PC-9 (cell line): Measurements from ENCODE around the gene TMCO4. TPM values are rescaled to one million over a fixed set of nuclear protein-coding genes. Genes with fewer than 3 reads are reported as not detected.

Source experiments
- BruUV-seq: library from RNA; stranded (reverse); fragments of 400-500 nt; replicated peaks from 2 replicates; lab custom pipeline; 2021; lab: Mats Ljungman, UMichigan
- CTCF ChIA-PET: fragments of 300-600 bp; sonication (Branson Sonifier 250); formaldehyde crosslinking; loops from one replicate; lab custom pipeline; 2022; ENCODE audit warnings: antibody characterized with exemption; lab: Charles Lee
- POLR2A ChIA-PET: fragments of 300-600 bp; sonication (Branson Sonifier 250); formaldehyde crosslinking; loops from one replicate; lab custom pipeline; 2022; ENCODE audit warnings: antibody characterized with exemption; ENCODE audit not compliant: unreplicated experiment; lab: Charles Lee
- DNase-seq, 2 experiments: peaks; one replicate each; pipeline versions ENCODE4 v3.0.0 to v3.0.0-alpha.2; 2015 to 2022; ENCODE audit warnings: mixed read lengths in 1 of 2
- H2AFZ ChIP-seq: fragments of 200-600 bp; sonication (generic); 2 replicates; pipeline ENCODE4 v1.8.1; 2017; ENCODE audit warnings: antibody characterized with exemption
- H3F3A ChIP-seq: fragments of 200-600 bp; sonication (generic); 2 replicates; pipeline ENCODE4 v1.8.1; 2017; ENCODE audit warnings: antibody characterized with exemption, mild to moderate bottlenecking, low read depth; ENCODE audit not compliant: insufficient read depth
- H3K27ac ChIP-seq: fragments of 200-600 bp; sonication (generic); 2 replicates; pipeline ENCODE4 v1.6.1; 2016; ENCODE audit warnings: mixed run types
- H3K27me3 ChIP-seq: fragments of 200-600 bp; sonication (generic); 2 replicates; pipeline ENCODE4 v1.6.1; 2016; ENCODE audit warnings: low read depth, mixed run types; ENCODE audit not compliant: insufficient read depth
- H3K36me3 ChIP-seq: fragments of 200-600 bp; sonication (generic); 2 replicates; pipeline ENCODE4 v1.6.1; 2016; ENCODE audit warnings: low read depth, mixed run types
- H3K4me1 ChIP-seq: fragments of 200-600 bp; sonication (generic); replicated peaks from 2 replicates; pipeline ENCODE4 v1.6.1; 2016; ENCODE audit warnings: mixed run types; ENCODE audit not compliant: insufficient read depth
- H3K4me2 ChIP-seq: fragments of 200-600 bp; sonication (generic); 2 replicates; pipeline ENCODE4 v1.6.1; 2017; ENCODE audit warnings: mixed run types
- H3K4me3 ChIP-seq: fragments of 200-600 bp; sonication (generic); 2 replicates; pipeline ENCODE4 v1.6.1; 2016; ENCODE audit warnings: mixed run types
- H3K79me2 ChIP-seq: fragments of 200-600 bp; sonication (generic); 2 replicates; pipeline ENCODE4 v1.6.1; 2017; ENCODE audit warnings: low read depth, mixed run types
- H3K9me2 ChIP-seq: fragments of 200-600 bp; sonication (generic); 2 replicates; pipeline ENCODE4 v1.8.1; 2017; ENCODE audit warnings: mild to moderate bottlenecking; ENCODE audit not compliant: insufficient read depth
- H3K9me3 ChIP-seq: fragments of 200-600 bp; sonication (generic); 2 replicates; pipeline ENCODE4 v1.8.1; 2016; ENCODE audit warnings: low read depth; ENCODE audit not compliant: insufficient read depth
- H4K20me1 ChIP-seq: fragments of 200-600 bp; sonication (generic); 2 replicates; pipeline ENCODE4 v1.8.1; 2017; ENCODE audit not compliant: insufficient read depth
- EZH2 ChIP-seq: fragments of 200-600 bp; sonication (generic); IDR thresholded peaks from 2 replicates; pipeline ENCODE4 v1.8.0; 2017; ENCODE audit warnings: antibody characterized with exemption, low read depth
- intact Hi-C: fragments of 100-400 bp; cut with micrococcal nuclease; formaldehyde crosslinking; loops from one replicate; pipeline ENCODE4 v1.10.0; 2022; ENCODE audit not compliant: unreplicated experiment
- total RNA-seq: library from RNA; stranded (reverse); gene quantifications from 2 replicates; pipeline ENCODE4 v1.2.3, GENCODE V29; 2021
- TF ChIP-seq, protein P1 (sequence below): fragments of 200-600 bp; sonication (generic); conservative IDR thresholded peaks from 2 replicates; pipeline ENCODE4 v1.6.1; 2017; ENCODE audit warnings: mixed run types, antibody characterized with exemption, mild to moderate bottlenecking, moderate library complexity

Gene TMCO4
- total RNA-seq, 1 experiment from 2014 or later, result 22.6 TPM

GRCh38 chr1:19762175-19762779 lies 37.4 kb downstream of the TMCO4 start:
- no peaks in the 10 kb centered on the region for H3K27me3 ChIP-seq
- DNase-seq, result peak in 1 of 2 experiments; percentile 28
- POLR2A ChIA-PET, result no interaction called here

DNA sequence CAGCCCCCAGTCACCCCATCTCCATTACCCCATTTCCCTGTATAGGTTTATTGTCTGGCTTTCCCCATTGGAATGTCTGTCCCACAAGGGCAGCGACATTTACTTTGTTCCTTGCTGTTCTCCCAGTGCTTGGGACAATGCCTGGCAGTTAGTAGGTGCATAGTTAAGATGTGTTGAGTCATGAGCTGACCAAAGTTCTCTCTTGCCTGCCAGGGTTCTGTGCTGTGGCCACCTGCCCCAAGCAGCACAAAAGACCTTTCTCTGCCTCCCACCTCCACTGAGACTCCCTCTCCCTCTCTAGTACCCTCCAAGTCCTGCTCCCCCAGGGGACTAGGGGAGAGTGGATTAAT lies 40.0 kb downstream of the TMCO4 start:
- H2AFZ ChIP-seq, result no peak overlapping the region
- intact Hi-C loops, result loop anchor here (10.0 kb wide), 2 partner anchors 395 to 1875 kb away; no protein-coding TSS in a partner anchor
- no TSS peak for BruUV-seq
- no peak overlapping the region for H3K27ac ChIP-seq
- H4K20me1 ChIP-seq, result no peaks in the 10 kb centered on the region
- no peaks in the 10 kb centered on the region for H3K79me2 ChIP-seq
- H3K9me2 ChIP-seq, result no peaks in the 10 kb centered on the region
- CTCF ChIA-PET, result interaction anchor here (0.7 kb wide), 1 partner anchor 430 kb away, joined by 4 read pairs; no protein-coding TSS in a partner anchor
- no peaks in the 10 kb centered on the region for H3F3A ChIP-seq
- H3K27me3 ChIP-seq, result no peaks in the 10 kb centered on the region
- no peak overlapping the region for H3K4me2 ChIP-seq
- no peaks in the 10 kb centered on the region for H3K9me3 ChIP-seq
- no peak for DNase-seq
- no peak for TF ChIP-seq EZH2
- H3K36me3 ChIP-seq, result no peaks in the 10 kb centered on the region
- POLR2A ChIA-PET, result interaction anchor here (0.7 kb wide), 1 partner anchor 11 kb away, joined by 5 read pairs; no protein-coding TSS in a partner anchor
- H3K4me1 ChIP-seq, result peaks cover under 1% of the 10 kb centered on the region; the same call in 1 of the 2 replicates
- H3K4me3 ChIP-seq, result no peak overlapping the region

More at GRCh38 chr1:19762175-19762779, 37.4 kb downstream of the TMCO4 start:
- Histone ChIP-seq H3K36me3 (no peaks in the 10 kb centered on the region), H3K4me3 (no peak overlapping the region), H4K20me1 (no peaks in the 10 kb centered on the region), H3F3A (peaks cover 14% of the 10 kb centered on the region; the same call in 1 of the 2 replicates), H3K9me2 (no peaks in the 10 kb centered on the region), H3K4me1 (peaks cover 18% of the 10 kb centered on the region), H3K4me2 (no peak overlapping the region), H3K27ac (no peak overlapping the region), H3K79me2 (no peaks in the 10 kb centered on the region), H2AFZ (no peak overlapping the region), H3K9me3 (no peaks in the 10 kb centered on the region)
- no peak for TF ChIP-seq EZH2
- TF ChIP-seq, protein P1, sequence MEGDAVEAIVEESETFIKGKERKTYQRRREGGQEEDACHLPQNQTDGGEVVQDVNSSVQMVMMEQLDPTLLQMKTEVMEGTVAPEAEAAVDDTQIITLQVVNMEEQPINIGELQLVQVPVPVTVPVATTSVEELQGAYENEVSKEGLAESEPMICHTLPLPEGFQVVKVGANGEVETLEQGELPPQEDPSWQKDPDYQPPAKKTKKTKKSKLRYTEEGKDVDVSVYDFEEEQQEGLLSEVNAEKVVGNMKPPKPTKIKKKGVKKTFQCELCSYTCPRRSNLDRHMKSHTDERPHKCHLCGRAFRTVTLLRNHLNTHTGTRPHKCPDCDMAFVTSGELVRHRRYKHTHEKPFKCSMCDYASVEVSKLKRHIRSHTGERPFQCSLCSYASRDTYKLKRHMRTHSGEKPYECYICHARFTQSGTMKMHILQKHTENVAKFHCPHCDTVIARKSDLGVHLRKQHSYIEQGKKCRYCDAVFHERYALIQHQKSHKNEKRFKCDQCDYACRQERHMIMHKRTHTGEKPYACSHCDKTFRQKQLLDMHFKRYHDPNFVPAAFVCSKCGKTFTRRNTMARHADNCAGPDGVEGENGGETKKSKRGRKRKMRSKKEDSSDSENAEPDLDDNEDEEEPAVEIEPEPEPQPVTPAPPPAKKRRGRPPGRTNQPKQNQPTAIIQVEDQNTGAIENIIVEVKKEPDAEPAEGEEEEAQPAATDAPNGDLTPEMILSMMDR, result peak; percentile 70
- CTCF ChIA-PET, result no interaction called here
- intact Hi-C loops, result loop anchor here (10.0 kb wide), 2 partner anchors 393 to 1873 kb away; no protein-coding TSS in a partner anchor
- BruUV-seq, result no TSS peak

DNA sequence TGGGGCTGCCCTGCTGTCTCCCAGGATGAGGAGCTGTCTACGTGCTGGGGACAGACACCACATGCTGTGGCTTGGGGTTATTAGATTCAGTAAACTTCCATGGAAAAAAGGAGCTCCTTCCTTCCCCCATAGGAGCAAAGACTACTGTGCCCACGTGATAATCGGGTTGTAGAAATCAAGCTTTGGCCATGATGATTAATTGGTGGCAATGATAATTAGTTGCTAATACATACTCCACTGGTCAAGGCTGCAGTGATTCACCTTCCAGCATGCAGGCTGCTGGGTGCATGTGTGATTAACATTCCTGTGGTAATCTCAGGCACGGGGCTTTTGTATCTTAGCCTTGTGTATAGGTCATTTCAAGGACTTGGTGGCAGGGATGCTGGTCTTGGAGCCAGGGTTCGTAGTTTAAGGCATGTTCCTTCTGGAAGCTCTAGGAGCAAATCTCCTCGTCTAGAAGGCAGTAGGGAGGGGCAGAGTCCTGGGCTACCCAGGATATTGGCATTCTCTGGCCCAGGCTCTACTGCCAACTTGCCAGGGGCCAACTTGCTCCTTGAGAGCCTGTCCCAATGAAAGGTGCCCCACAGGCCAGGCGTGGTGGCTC lies 41.4 kb downstream of the TMCO4 start:
- H3K4me2 ChIP-seq, result no peak overlapping the region
- CTCF ChIA-PET, result no interaction called here

More for the DNA sequence above, 41.4 kb downstream of the TMCO4 start:
- H3K36me3 ChIP-seq, result no peaks in the 10 kb centered on the region
- no peaks in the 10 kb centered on the region for H3K4me1 ChIP-seq
- H3K27ac ChIP-seq, result no peak overlapping the region
- no peak for TF ChIP-seq EZH2
- TF ChIP-seq, protein P1, result no peak
- no peaks in the 10 kb centered on the region for H3K9me3 ChIP-seq
- intact Hi-C loops, result no loop called here
- H3F3A ChIP-seq, result no peaks in the 10 kb centered on the region
- H2AFZ ChIP-seq, result no peak overlapping the region
- no peaks in the 10 kb centered on the region for H3K9me2 ChIP-seq
- H3K4me3 ChIP-seq, result no peak overlapping the region
- no TSS peak for BruUV-seq
- H4K20me1 ChIP-seq, result no peaks in the 10 kb centered on the region
- H3K79me2 ChIP-seq, result no peaks in the 10 kb centered on the region
- no peaks in the 10 kb centered on the region for H3K27me3 ChIP-seq
- POLR2A ChIA-PET, result no interaction called here
- DNase-seq, result peak; percentile 17 to 54
